T-helper 9 cell (primary cell): ENCODE results near the gene ADPGK.
"Not testable (repeated sequence)": the region's sequence is repeated elsewhere in the genome, so short reads cannot be mapped to it uniquely, and the experiment has no call there.

ENCODE experiments used
- DNase-seq: peaks from one replicate; pipeline ENCODE4 v3.0.0-alpha.2; 2020

Gene ADPGK

GRCh38 chr15:72737723-72738122 lies 45.8 kb downstream of the ADPGK start:
- DNase-seq, result no peak

GRCh38 chr15:72737061-72737460 lies 46.5 kb downstream of the ADPGK start:
- DNase-seq, result no peak

- no peak for DNase-seq
These were observed 48.4 kb downstream of the ADPGK start for GRCh38 chr15:72735111-72735510.

- DNase-seq, result no peak
These were observed 49.4 kb downstream of the ADPGK start for GRCh38 chr15:72733941-72734738.

- DNase-seq, result no peak
These were observed 51.0 kb downstream of the ADPGK start for GRCh38 chr15:72732516-72732915.

GRCh38 chr15:72732086-72732485 lies 51.5 kb downstream of the ADPGK start:
- DNase-seq, result no peak

GRCh38 chr15:72728821-72729220 lies 54.7 kb downstream of the ADPGK start:
- no peak for DNase-seq

- not testable (repeated sequence) for DNase-seq
These were observed 55.3 kb downstream of the ADPGK start for GRCh38 chr15:72728249-72728648.

- no peak for DNase-seq
These were observed 56.4 kb downstream of the ADPGK start for GRCh38 chr15:72727154-72727553.

GRCh38 chr15:72725851-72726250 lies 57.7 kb downstream of the ADPGK start:
- DNase-seq, result not testable (repeated sequence)

GRCh38 chr15:72725446-72725845 lies 58.1 kb downstream of the ADPGK start:
- DNase-seq, result no peak

GRCh38 chr15:72724028-72724427 lies 59.5 kb downstream of the ADPGK start:
- DNase-seq, result no peak

- peak; percentile 57 for DNase-seq
These were observed 61.4 kb downstream of the ADPGK start for GRCh38 chr15:72722071-72722696.

GRCh38 chr15:72708551-72709303 lies 74.8 kb downstream of the ADPGK start:
- DNase-seq, result not testable (repeated sequence)

- no peak for DNase-seq
These were observed 77.3 kb downstream of the ADPGK start for GRCh38 chr15:72706266-72706665.
